GM12891 (cell line): ENCODE results near the gene AIMP2.

Source experiments
- POLR2A ChIP-seq: IDR thresholded peaks from 2 replicates; pipeline ENCODE4 v1.6.1; 2011; ENCODE audit warnings: low read depth, low read length, control low read depth
- POLR2AphosphoS5 ChIP-seq: IDR thresholded peaks from 2 replicates; pipeline ENCODE4 v1.6.1; 2011; ENCODE audit warnings: low read depth, low read length, control low read depth
- POU2F2 ChIP-seq: IDR thresholded peaks from 2 replicates; pipeline ENCODE4 v1.6.1; 2011; ENCODE audit warnings: low read depth, mild to moderate bottlenecking, control low read depth, low read length, moderate library complexity
- SPI1 ChIP-seq: IDR thresholded peaks from 2 replicates; pipeline ENCODE4 v1.6.1; 2011; ENCODE audit warnings: low read depth, low read length, control low read depth
- TAF1 ChIP-seq: IDR thresholded peaks from 2 replicates; pipeline ENCODE4 v1.6.1; 2011; ENCODE audit warnings: low read depth, low read length, control low read depth

- TF ChIP-seq POLR2A (peak; percentile 91), POLR2AphosphoS5 (peak; percentile 90), TAF1 (peak; percentile 54), SPI1 (no peak), POU2F2 (peak; percentile 54)
Measured at GRCh38 chr7:6008668-6009611, at the start of gene AIMP2, which contains the start of gene PMS2.
